Muscle of back (tissue), 11 donors: ENCODE data around the gene THSD7A. TPM values are rescaled to one million over a fixed set of nuclear protein-coding genes. Genes with fewer than 3 reads are reported as not detected.
A peak's percentile ranks its signal among the peaks of the same experiment; 100 is the strongest.
"Not testable (repeated sequence)": the region's sequence is repeated elsewhere in the genome, so short reads cannot be mapped to it uniquely, and the experiment has no call there.

Experiments
- DNase-seq, 3 donors: peaks; one replicate each; pipeline versions ENCODE4 v3.0.0 to v3.0.0-alpha.2; 2013
- polyA plus RNA-seq, 10 donors: library from polyadenylated mRNA; unstranded; fragments of 120-200 nt; gene quantifications; one replicate each; pipeline ENCODE4 v1.2.1, GENCODE V29; 2013; ENCODE audit not compliant: insufficient read length in 10 of 10

The THSD7A gene
- polyA plus RNA-seq, 10 donors: 2.9 to 7.8 (median 4.6) TPM

DNA sequence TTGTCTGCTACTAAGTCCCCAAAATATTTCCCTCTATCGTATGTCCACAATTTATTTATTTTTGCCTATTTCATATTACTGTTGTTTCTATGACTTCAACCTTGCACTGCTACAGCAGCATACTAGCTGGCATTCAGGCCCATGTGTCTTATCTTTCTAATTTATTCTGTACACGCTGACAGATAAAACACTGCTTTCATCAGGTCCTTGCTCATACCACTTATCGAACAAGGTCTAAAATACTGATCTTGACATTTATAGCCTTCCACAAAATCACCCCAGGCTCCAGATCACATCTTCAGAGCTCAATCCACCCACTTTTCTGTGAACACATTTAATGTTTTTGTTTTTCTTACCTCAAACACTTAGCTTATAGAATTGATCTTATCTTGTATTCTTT, 374.6 kb downstream of the THSD7A start:
- DNase-seq: no peak

DNA sequence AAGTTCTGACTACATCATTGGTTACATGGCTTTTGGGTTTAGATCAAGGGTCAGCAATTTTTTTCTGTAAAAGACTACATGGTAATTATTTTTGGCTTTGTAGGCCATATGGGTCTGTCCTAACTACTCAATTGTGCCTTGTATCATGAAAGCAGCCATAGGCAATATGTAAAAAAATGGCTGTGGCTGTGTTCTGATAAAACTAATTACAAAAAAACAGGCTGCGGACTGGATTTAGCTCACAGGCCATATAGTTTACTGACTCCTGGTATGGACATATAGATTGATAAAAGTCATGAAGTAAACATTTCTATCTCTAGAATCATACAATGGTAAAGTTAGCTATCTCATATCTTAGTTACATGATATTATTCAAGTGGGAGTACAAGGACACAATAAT, 375.4 kb downstream of the THSD7A start:
- no peak for DNase-seq

DNA sequence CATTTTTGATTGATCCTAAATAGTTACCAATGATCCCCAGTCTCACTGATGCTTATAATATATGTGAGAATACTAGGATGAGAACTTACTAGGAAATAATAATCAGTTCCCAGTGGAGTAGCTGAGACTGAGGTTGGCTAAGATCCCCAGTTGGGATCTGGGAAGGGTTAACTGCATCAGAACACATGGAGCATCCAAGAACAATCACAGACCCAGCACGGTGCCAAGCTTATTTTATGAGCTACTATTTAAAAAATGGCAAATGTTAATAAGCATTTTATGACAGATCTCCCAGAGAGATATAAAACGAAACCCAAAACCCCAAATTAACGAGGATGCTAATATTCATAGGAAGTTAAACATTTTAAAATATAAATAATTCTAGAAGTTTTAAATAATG, 379.5 kb downstream of the THSD7A start:
- no peak for DNase-seq

- DNase-seq: no peak
Measured at GRCh38 chr7:11450281-11450680, 381.7 kb downstream of the THSD7A start.

DNA sequence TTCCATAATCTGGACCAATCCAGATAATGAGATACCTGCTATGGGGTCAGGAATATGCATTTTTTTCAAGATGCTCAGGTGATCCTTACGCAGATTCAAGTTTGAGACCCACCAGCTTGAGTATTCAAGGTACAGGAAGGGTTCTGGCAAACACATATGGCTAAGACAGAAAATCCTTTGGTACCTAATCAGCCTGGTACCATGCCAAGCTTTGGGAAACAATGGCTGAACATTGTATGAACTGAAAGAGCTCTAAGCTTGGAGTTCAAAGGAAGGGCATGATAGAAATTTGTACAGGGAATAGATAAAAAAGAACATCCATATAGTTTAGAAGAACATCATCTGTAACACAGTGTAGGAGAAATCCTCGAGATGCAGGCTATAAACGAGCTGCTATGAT, 382.7 kb downstream of the THSD7A start:
- DNase-seq: no peak

- DNase-seq: no peak
Measured at GRCh38 chr7:11448323-11448722, 383.7 kb downstream of the THSD7A start.

DNA sequence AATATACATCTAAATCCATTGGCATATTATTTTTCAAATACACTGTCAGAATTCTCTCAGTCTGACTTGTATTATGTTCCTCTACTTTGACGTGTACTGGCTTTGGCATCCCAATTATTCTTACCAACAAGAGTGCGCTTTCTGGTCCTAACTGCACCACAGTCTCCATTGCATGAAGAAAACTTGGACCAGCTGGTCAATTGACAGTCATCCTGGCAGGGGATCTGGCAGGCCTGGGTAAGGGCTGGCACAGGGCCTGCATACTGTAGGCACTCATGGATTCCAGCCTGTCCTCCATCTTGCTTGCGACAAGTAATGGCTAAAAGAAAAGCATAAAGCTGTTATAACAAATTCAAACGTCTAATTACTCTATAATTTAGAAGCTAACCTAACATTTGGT, 384.9 kb downstream of the THSD7A start:
- DNase-seq: no peak

DNA sequence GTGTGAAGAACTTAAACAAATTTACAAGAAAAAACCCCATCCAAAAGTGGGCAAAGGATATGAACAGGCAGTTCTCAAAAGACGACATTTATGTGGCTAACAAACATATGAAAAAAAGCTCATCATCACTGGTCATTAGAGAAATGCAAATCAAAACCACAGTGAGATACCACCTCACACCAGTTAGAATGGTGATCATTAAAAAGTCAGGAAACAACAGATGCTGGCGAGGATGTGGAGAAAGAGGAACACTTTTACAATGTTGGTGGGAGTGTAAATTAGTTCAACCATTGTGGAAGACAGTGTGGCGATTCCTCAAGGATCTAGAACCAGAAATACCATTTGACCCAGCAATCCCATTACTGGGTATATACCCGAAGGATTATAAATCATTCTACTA, 388.1 kb downstream of the THSD7A start:
- not testable (repeated sequence) for DNase-seq

GRCh38 chr7:11437994-11438393, 394.0 kb downstream of the THSD7A start:
- no peak for DNase-seq

DNA sequence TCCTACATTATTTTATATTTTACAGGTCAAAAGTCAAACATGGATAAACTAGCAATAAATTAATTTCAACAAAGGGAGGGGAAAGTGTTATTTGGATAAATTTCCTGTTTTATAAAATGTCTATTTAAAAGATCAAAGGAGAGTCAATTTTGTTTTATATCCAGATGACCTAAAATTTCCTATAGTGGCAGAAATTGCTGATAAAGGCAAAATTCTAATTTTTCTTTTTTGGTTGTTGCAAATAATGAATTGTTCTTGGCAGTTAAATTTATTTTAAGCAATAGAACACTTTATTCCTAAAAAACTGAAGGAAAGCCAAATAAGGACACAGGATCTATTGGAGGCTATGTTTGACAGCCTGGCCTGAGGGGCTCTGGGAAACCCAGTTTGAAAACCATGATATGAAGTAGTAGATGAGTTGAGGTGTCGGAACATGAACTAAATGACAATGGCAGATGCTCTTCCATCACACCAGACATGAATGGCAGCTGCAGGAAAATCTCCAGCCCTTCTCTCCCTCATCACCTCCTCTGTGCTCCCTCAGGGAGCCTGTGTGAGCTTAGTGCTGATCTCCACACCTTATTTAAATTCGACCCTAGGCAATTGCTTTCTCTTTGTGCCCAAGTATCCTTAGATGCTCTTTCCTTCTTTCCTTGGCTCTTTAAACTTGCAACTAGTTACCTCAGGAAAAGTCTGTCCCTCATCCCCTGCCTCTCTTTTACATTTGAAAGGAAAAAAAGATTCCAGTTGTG, 395.0 kb downstream of the THSD7A start:
- no peak for DNase-seq

DNA sequence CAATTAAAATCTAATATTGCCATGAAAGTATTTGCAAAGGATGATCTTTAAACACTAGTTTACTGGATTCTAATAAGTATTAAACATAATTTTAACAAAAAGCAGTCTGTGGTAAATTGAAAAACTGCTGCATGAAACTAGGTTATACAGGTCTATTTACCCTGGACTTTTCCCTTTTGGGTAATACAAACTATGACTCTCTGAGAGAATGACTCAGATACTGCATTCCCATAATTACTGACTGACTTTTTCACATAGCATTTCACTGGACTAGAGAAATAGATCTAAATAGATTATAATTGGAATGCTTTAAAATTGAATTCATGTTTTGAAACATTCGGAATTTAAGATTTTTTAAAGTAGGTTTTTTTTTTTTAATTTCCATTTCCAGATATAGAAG, 395.7 kb downstream of the THSD7A start:
- DNase-seq: no peak

- no peak for DNase-seq
Measured at GRCh38 chr7:11434366-11434765, 397.6 kb downstream of the THSD7A start.

- no peak for DNase-seq
Measured at GRCh38 chr7:11430841-11431240, 401.2 kb downstream of the THSD7A start.

DNA sequence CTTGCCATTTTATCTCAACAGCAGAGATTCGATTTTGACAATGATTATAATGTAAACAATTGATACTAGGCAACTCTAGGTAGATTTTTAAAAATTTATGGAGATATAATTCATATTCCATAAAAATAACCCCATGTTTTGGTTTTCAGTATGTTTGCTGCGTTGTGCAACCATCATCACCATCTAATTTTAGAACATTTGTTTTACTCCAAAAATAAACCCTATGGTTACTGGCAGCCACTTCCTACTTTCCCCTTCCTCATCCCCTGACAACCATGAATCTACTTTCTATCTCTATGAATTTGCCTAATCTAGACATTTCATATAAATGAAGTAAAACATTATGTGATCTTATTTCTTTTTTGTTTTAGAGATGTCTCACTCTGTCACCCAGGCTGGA, 401.9 kb downstream of the THSD7A start:
- DNase-seq: no peak

- DNase-seq: no peak
Measured at GRCh38 chr7:11428877-11429581, 403.0 kb downstream of the THSD7A start.

- peak; percentile 53 to 75 (median 63) for DNase-seq
Measured at GRCh38 chr7:11427686-11428273, 404.2 kb downstream of the THSD7A start.

- no peak for DNase-seq
Measured at GRCh38 chr7:11424006-11424405, 408.0 kb downstream of the THSD7A start.

DNA sequence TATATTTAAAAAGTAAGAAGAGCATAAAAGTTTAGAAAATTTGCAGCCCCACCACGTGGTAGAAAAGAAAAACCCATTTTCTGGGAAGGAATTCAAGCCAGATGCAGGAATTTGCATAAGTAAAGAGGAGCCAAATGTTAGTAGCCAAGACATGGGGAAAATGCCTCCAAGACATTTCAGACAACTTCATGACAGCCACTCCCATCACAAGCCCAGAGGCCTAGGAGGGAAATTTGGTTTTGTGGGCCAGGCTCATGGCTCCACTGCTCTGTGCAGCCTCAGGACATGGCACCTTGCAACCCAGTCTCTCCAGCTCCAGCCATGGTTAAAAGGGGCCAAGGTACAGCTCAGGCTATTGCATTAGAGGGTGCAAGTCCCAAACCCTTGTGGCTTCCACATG, 411.9 kb downstream of the THSD7A start:
- DNase-seq: no peak

GRCh38 chr7:11416641-11417458, 415.1 kb downstream of the THSD7A start:
- DNase-seq: no peak

DNA sequence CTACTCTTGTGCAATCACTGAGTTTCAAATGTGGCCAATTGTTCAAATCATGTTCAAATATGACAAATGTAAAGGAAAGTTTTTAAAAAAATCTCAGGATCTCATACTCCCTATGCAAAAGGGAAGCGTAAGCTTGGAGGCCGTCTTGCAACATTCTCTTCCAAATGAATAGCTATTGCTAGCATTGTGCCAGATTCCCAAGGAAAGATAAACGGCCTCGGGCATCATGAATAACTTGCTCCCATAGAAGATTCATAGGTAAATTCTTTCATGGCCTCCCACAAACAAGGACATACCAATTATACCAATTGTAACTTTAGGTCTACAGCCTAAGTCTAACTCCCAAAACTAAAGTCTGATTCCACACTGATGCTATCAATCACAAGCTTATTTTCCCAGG, 416.9 kb downstream of the THSD7A start:
- no peak for DNase-seq

- DNase-seq: no peak
Measured at GRCh38 chr7:11413901-11414300, 418.1 kb downstream of the THSD7A start.

- DNase-seq: no peak
Measured at GRCh38 chr7:11412036-11412435, 420.0 kb downstream of the THSD7A start.
